Activated CD8-positive, alpha-beta memory T cell treated with anti-CD3 and anti-CD28 coated beads for 1 hour (primary cell): ENCODE results near the gene ZNF134.

Experiments used
- DNase-seq, 2 donors: peaks; one replicate each; pipeline ENCODE4 v3.0.0-alpha.2; 2020; ENCODE audit warnings: low read depth in 1 of 2; ENCODE audit errors: extremely low read depth in 1 of 2

Gene ZNF134

GRCh38 chr19:57613941-57614743 lies at the start of gene ZNF134:
ZNF134 (plus strand) TSS chr19:57614242; CDS start chr19:57619469, 5,227 bp downstream.
- DNase-seq: peak; percentile 70 to 82

GRCh38 chr19:57566396-57567265 lies 47.4 kb upstream of the ZNF134 start:
- DNase-seq: no peak

GRCh38 chr19:57570707-57571106 lies 43.3 kb upstream of the ZNF134 start:
- no peak for DNase-seq

- no peak for DNase-seq
Observed at GRCh38 chr19:57572415-57572947, 41.6 kb upstream of the ZNF134 start.

- no peak for DNase-seq
Observed at GRCh38 chr19:57576661-57577060, 37.4 kb upstream of the ZNF134 start.

DNA sequence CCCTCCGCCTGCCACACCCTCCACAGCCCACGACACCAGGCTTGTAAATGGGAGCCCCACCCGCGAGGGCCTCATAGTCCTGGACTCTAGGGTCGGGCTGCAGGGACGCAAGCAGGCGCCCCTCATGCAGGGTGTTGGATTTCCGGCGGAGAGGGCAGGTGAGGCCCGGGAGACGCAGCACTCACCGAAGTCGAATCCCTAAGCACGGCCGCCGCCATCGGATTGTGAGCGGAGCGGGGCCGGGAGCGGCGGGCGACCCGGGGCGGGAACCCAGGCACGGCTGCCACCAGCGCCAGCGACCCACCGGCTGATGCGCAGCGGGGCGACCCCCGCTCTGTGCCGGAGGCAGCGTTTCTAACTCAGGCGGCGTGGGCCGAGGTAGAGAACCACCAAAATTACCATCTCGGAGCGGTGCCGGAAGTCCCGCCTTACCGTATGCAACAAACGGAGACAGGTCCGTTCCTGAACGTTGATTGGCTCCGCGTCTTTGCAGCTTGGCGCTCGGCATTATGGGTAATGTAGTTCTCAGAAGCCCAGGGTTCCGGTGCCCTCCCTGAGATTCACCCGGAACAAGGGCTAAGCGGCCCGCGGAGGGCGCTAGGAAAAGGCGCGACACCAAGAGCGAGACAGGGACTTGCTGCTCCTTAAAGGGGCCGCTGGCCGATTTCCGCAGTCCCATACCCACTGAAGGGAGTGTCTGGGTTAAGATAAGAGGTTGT lies 35.4 kb upstream of the ZNF134 start, which contains the start of gene ZNF416:
Gene ZNF416, minus strand, starts transcription at position 425 of the 719 bp plus-strand sequence. Its CDS starts 207 bp downstream, at position 218.
- DNase-seq: peak; percentile 87 to 95

DNA sequence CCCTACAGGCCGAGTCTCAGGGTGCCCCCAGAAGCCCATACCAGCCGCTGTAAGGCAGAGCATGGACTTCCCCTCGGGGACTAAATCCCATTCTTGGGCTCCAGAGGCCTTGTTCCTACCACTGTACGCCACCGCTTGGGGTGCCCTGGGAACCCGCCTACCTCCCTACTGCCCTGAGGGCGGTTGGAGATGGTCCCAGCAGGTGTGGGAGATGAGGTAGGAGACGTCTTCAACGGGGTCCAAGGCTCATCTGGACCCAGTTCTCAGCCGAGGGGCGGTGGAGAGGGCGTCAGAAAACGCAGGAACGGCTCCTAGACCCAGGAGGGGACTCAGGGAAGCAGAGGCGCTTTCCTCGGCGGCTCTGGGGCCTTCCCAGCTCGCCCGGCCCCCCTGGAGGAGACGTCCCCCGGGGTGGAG lies 30.9 kb upstream of the ZNF134 start:
- DNase-seq: no peak

DNA sequence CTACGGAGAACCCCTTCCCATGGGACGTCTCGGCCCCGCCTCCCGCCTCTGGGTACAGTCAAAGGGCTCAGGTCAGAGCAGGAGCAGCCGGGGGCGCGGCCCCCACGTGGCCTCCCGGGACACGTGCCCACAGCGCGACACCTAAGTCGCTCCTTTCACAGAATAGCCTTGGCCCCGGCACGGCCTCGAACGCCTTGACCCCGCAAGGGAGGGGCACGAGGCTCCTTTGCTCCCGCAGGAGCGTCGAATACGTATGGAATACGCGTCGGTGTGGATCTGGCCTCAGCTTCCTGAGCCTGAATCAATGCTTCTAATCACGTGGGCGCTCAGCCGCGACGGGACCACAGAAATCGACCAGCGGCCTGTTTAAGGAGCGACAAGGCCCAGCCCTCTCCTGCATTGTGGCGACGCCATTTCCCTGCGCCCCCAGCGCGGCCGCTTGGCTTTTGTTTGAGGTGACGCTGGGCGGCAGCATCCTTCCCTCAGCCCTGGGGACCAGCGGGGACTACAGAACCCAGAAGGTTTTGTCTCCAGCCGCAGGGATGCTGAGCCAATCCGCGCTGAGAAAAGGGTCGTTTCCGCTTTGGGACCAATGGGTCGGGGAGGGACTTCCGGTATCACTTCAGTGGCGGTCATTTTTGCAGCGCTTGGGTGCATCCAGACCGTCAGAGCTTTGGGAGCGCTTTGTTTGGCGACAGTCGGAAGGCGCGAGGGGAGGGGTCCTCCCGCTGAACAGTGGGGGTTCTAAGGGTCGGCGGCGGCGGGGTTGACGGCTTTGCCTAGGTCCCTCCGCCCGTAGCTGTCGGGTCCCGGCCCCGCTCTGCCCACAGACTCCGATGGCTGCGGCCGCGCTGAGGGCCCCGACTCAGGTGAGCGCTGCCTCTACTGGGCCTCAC lies 30.3 kb upstream of the ZNF134 start, which contains the start of gene ZIK1:
Gene ZIK1, plus strand, starts transcription at position 625 of the 896 bp plus-strand sequence. Its CDS starts 212 bp downstream, at position 837.
- DNase-seq: peak; percentile 74 to 79

DNA sequence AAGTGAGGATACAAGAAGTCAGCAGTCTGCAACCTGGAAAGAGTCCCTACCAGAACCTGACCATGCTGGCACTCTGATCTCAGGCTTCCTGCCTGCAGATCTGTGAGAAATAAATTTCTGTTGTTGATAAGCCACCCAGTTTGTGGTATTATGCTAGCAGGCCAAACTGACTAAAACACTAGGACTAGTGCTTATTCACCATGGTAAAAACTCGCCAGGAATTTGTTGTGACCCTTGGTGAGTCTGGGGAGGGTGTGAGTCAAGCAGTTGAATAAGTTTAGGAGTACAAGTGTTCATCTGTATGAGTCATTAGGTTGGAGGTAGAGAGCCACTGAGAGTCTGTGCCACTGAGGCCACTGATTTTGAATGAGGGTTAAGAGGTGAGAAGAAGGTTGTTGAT lies 26.5 kb upstream of the ZNF134 start:
- no peak for DNase-seq

DNA sequence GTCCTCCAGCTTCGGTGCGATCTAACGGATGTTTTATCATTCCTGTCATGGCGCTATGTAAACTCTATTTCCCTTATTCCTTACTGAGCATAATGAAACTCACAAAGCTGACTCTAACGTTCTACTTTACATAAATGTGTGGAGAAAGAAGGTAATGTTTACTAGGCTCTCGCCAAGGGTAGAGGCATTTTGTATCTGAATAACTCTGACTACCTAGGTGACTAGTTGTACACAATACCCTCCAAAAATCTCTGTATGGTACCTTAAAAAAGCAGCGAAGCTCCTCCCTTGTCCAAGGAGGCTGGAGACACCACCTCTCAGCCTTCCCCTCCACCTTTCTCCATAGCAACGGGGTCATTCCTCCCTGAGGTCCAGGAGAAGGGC lies 14.7 kb upstream of the ZNF134 start:
- no peak for DNase-seq

DNA sequence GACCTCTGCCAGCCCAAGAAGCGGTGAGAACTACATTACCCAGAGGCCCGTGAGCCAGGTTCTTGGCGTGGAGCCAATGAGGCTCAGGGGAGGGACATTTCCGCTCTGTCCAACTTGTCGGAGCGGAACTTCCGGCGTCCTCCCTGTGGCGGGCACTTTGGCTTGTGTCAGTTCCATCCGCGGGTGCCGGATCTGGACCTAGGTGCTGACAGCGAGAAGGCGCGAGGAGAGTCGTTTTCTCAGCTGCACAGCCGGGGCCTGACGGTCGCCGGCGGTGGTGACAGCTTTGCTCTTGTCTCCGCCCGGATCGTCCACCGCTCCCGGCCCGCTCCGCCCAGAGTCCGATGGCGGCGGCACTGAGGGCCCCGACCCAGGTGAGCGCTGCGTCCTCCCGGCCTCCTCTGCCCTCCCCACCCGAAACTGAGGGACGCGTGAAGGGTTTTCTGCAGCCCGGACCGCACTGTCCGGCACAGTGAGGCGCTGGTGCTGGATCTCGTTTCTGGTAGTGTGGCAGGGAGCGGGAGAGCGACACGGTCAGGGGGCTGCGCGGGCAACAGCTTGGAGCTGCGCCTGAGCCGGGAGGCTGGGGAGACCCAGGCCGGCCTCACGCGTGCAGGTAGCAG lies 14.2 kb upstream of the ZNF134 start, which contains the start of gene ZNF530:
Gene ZNF530, plus strand, starts transcription at position 125 of the 623 bp plus-strand sequence. CDS start 4,461 bp downstream, outside the sequence.
- DNase-seq: peak; percentile 58 to 78

- DNase-seq: no peak
Observed at GRCh38 chr19:57606931-57607330, 7.1 kb upstream of the ZNF134 start.

DNA sequence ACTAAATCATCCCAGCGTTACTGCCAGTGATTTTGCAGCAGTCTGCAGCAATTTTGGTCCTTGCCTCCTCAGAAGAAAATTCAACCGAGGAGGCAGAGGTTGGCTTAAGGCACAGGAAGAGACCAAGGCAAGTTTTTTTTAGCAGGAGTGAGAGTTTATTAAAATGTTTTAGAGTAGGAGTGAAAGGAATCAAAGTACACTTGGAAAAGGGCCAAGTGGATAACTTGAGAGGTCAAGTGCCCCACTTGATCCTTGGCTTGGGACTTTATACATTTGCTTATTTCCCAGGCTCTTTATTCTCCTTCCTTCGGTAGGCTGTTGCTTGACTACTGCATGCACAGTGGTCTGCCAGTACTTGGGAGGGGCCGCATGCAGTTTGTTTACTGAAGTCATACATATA lies 2.9 kb upstream of the ZNF134 start:
- no peak for DNase-seq

DNA sequence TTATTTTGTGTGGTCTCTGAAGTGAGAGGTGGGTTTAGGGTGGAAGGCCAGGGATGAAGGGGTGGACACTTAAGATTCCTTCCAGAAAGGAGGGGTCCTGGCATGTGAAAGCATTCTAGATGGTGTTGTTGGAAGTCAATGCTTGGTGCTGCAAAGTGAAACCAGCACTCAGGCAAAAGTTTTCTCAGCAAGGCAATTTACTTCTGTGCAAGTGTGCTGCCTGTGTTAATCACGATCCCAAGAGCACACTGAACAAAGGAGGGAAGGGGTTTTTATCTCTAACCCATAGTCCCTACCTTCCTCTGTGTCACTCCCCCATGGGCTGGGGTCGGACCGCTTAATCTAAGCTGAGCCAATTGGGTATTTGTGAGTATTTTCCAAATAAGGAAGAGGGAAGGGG lies 1.3 kb downstream of the ZNF134 start:
- no peak for DNase-seq

- no peak for DNase-seq
Observed at GRCh38 chr19:57620673-57621348, 6.8 kb downstream of the ZNF134 start.

GRCh38 chr19:57623091-57623490 lies 9.0 kb downstream of the ZNF134 start:
- DNase-seq: no peak

GRCh38 chr19:57632987-57633831 lies 19.2 kb downstream of the ZNF134 start, which contains the start of gene ZNF211:
ZNF211 (plus strand) TSS chr19:57633168; CDS start chr19:57633347, 179 bp downstream.
- DNase-seq: peak; percentile 67 to 71

- no peak for DNase-seq
Observed at GRCh38 chr19:57633832-57634131, 19.7 kb downstream of the ZNF134 start.
